NK-92 (cell line): ENCODE data around the gene SNX8.

Experiments used
- DNase-seq: peaks from one replicate; lab custom pipeline; 2025; ENCODE audit not compliant: unreplicated experiment; lab: John Stamatoyannopoulos, UW

Gene SNX8

GRCh38 chr7:2245883-2246675 is 68.2 kb downstream of the SNX8 start:
- DNase-seq: no peak

- no peak for DNase-seq
Measured at GRCh38 chr7:2244404-2244995, 69.7 kb downstream of the SNX8 start.

GRCh38 chr7:2243458-2243857 is 70.8 kb downstream of the SNX8 start:
- no peak for DNase-seq

GRCh38 chr7:2242541-2243429 is 71.5 kb downstream of the SNX8 start:
- DNase-seq: no peak

- DNase-seq: no peak
Measured at GRCh38 chr7:2241580-2242540, 72.4 kb downstream of the SNX8 start, which contains the start of the genes MRM2 and NUDT1. TSS of gene MRM2 (minus strand) at chr7:2242205. CDS start at chr7:2242169, 36 bp downstream. TSS of gene NUDT1 (plus strand) at chr7:2242226. CDS start at chr7:2244575, 2,349 bp downstream.

- no peak for DNase-seq
Measured at GRCh38 chr7:2239242-2239641, 75.0 kb downstream of the SNX8 start.

- no peak for DNase-seq
Measured at GRCh38 chr7:2237109-2237602, 77.1 kb downstream of the SNX8 start.

- DNase-seq: no peak
Measured at GRCh38 chr7:2233926-2234325, 80.3 kb downstream of the SNX8 start.

GRCh38 chr7:2232766-2233520 is 81.3 kb downstream of the SNX8 start, which contains the start of gene MAD1L1:
TSS of gene MAD1L1 (minus strand) at chr7:2232945. CDS start at chr7:2230133, 2,812 bp downstream.
- peak; percentile 25 for DNase-seq

GRCh38 chr7:2231992-2232765 is 82.1 kb downstream of the SNX8 start:
- no peak for DNase-seq

- DNase-seq: no peak
Measured at GRCh38 chr7:2230882-2231281, 83.4 kb downstream of the SNX8 start.

GRCh38 chr7:2230226-2230625 is 84.0 kb downstream of the SNX8 start:
- DNase-seq: no peak

- no peak for DNase-seq
Measured at GRCh38 chr7:2229467-2229866, 84.8 kb downstream of the SNX8 start.

- no peak for DNase-seq
Measured at GRCh38 chr7:2228921-2229320, 85.3 kb downstream of the SNX8 start.

- DNase-seq: no peak
Measured at GRCh38 chr7:2227699-2228098, 86.5 kb downstream of the SNX8 start.

GRCh38 chr7:2225830-2226229 is 88.4 kb downstream of the SNX8 start:
- no peak for DNase-seq

GRCh38 chr7:2225336-2225735 is 88.9 kb downstream of the SNX8 start:
- DNase-seq: no peak

GRCh38 chr7:2224934-2225333 is 89.3 kb downstream of the SNX8 start:
- DNase-seq: no peak

GRCh38 chr7:2224491-2224928 is 89.7 kb downstream of the SNX8 start:
- no peak for DNase-seq
